HuH-7 (cell line): ENCODE results near the gene C3orf18.
A peak's percentile ranks its signal among the peaks of the same experiment; 100 is the strongest.

Source experiments
- DNase-seq: peaks from one replicate; pipeline ENCODE4 v3.0.0; 2011; ENCODE audit warnings: low spot score

C3orf18 gene

GRCh38 chr3:50551054-50551659 is 16.4 kb downstream of the C3orf18 start:
- no peak for DNase-seq

- peak; percentile 76 for DNase-seq
These were observed 17.3 kb downstream of the C3orf18 start for GRCh38 chr3:50550079-50550736.

- no peak for DNase-seq
These were observed 18.3 kb downstream of the C3orf18 start for GRCh38 chr3:50549226-50549625.

GRCh38 chr3:50545781-50546180 is 21.8 kb downstream of the C3orf18 start:
- no peak for DNase-seq

GRCh38 chr3:50542177-50543034 is 25.1 kb downstream of the C3orf18 start:
- DNase-seq: peak; percentile 93

- DNase-seq: no peak
These were observed 27.9 kb downstream of the C3orf18 start for GRCh38 chr3:50539356-50540286.

GRCh38 chr3:50537421-50538129 is 30.0 kb downstream of the C3orf18 start:
- no peak for DNase-seq

- no peak for DNase-seq
These were observed 30.9 kb downstream of the C3orf18 start for GRCh38 chr3:50536471-50537180.

- DNase-seq: no peak
These were observed 32.7 kb downstream of the C3orf18 start for GRCh38 chr3:50534681-50535330.

GRCh38 chr3:50533807-50534461 is 33.6 kb downstream of the C3orf18 start:
- DNase-seq: no peak

GRCh38 chr3:50533316-50533715 is 34.2 kb downstream of the C3orf18 start:
- no peak for DNase-seq

GRCh38 chr3:50532062-50532705 is 35.4 kb downstream of the C3orf18 start:
- no peak for DNase-seq

- DNase-seq: no peak
These were observed 36.3 kb downstream of the C3orf18 start for GRCh38 chr3:50531201-50531600.

- DNase-seq: no peak
These were observed 37.3 kb downstream of the C3orf18 start for GRCh38 chr3:50530001-50530970.

GRCh38 chr3:50525987-50526386 is 41.6 kb downstream of the C3orf18 start:
- peak; percentile 69 for DNase-seq

GRCh38 chr3:50525191-50525910 is 42.2 kb downstream of the C3orf18 start:
- DNase-seq: no peak

- DNase-seq: no peak
These were observed 42.8 kb downstream of the C3orf18 start for GRCh38 chr3:50524746-50525145.
